CD4-positive, alpha-beta memory T cell (primary cell): ENCODE results near the gene SLC1A2. TPM values are rescaled to one million over a fixed set of nuclear protein-coding genes. Genes with fewer than 3 reads are reported as not detected.

Source experiments
- CTCF ChIA-PET: fragments of 350-600 bp; sonication (Branson Sonifier 250); formaldehyde crosslinking; loops from one replicate; lab custom pipeline; 2021; ENCODE audit warnings: inconsistent platforms; ENCODE audit not compliant: partially characterized antibody; lab: Charles Lee
- POLR2A ChIA-PET: fragments of 350-600 bp; sonication (Branson Sonifier 250); formaldehyde crosslinking; loops from one replicate; lab custom pipeline; 2021; ENCODE audit not compliant: partially characterized antibody; lab: Charles Lee
- DNase-seq, 5 donors: peaks; one replicate each; pipeline versions ENCODE4 v3.0.0 to v3.0.0-alpha.2; 2020 to 2022; ENCODE audit warnings: mixed read lengths in 1 of 5
- H3K27ac ChIP-seq: one replicate; pipeline ENCODE4 v1.7.0; 2013; ENCODE audit warnings: low read depth, low read length
- H3K27me3 ChIP-seq: 2 replicates; pipeline ENCODE4 v1.7.0; 2013; ENCODE audit warnings: mild to moderate bottlenecking, low read length, moderate library complexity; ENCODE audit not compliant: insufficient read depth
- H3K36me3 ChIP-seq: 2 replicates; pipeline ENCODE4 v1.7.0; 2013; ENCODE audit warnings: mild to moderate bottlenecking, low read length, moderate library complexity; ENCODE audit not compliant: insufficient read depth
- H3K4me1 ChIP-seq: 2 replicates; pipeline ENCODE4 v1.7.0; 2013; ENCODE audit warnings: mild to moderate bottlenecking, low read length, moderate library complexity; ENCODE audit not compliant: insufficient read depth
- H3K4me3 ChIP-seq, 2 donors: one replicate each; pipeline ENCODE4 v1.7.0; 2013; ENCODE audit warnings: low read length in 2 of 2, mild to moderate bottlenecking in 1 of 2
- H3K9me3 ChIP-seq, 2 donors: one replicate each; pipeline ENCODE4 v1.7.0; 2013; ENCODE audit warnings: low read length in 2 of 2, control low read depth in 1 of 2; ENCODE audit not compliant: control insufficient read depth in 1 of 2
- H3K27ac Mint-ChIP-seq, 7 donors: one replicate each; pipeline ENCODE4 v1.8.0; 2020 to 2021; ENCODE audit warnings: mixed read lengths in 7 of 7, mild to moderate bottlenecking in 6 of 7, inconsistent platforms in 3 of 7, moderate library complexity in 3 of 7
- H3K27me3 Mint-ChIP-seq, 2 donors: one replicate each; pipeline ENCODE4 v1.8.0; 2020 to 2021; ENCODE audit warnings: mixed read lengths in 2 of 2
- H3K36me3 Mint-ChIP-seq, 2 donors: one replicate each; pipeline ENCODE4 v1.8.0; 2020 to 2021; ENCODE audit warnings: mixed read lengths in 2 of 2, inconsistent platforms in 1 of 2, mild to moderate bottlenecking in 1 of 2
- H3K4me1 Mint-ChIP-seq, 4 donors: one replicate each; pipeline ENCODE4 v1.8.0; 2020 to 2021; ENCODE audit warnings: mixed read lengths in 4 of 4, mild to moderate bottlenecking in 1 of 4
- H3K4me3 Mint-ChIP-seq, 8 donors: one replicate each; pipeline ENCODE4 v1.8.0; 2020 to 2021; ENCODE audit warnings: mixed read lengths in 8 of 8, mild to moderate bottlenecking in 7 of 8, moderate library complexity in 6 of 8, inconsistent platforms in 3 of 8
- H3K9me3 Mint-ChIP-seq, 8 donors: one replicate each; pipeline ENCODE4 v1.8.0; 2020 to 2021; ENCODE audit warnings: mixed read lengths in 8 of 8, mild to moderate bottlenecking in 5 of 8, inconsistent platforms in 3 of 8, moderate library complexity in 1 of 8
- intact Hi-C: fragments of 100-400 bp; cut with micrococcal nuclease; formaldehyde crosslinking; loops from one replicate; pipeline ENCODE4 v1.15.1; 2023
- polyA plus RNA-seq, 2 donors: library from polyadenylated mRNA; unstranded; fragments of 300-500 nt; fragmentation: Illumina TruSeq; gene quantifications; one replicate each; pipeline ENCODE4 v1.2.3, GENCODE V29; 2021
- total RNA-seq, 2 experiments: library from RNA; stranded (reverse); gene quantifications; one replicate each; pipeline ENCODE4 v1.2.3, GENCODE V29; 2021

The SLC1A2 gene
- total and polyA plus RNA-seq, 4 experiments from 2014 or later: 0.08 to 0.25 (median 0.11) TPM

- intact Hi-C loops: no loop called here
- no peaks in the 10 kb centered on the region for H3K27me3 Mint-ChIP-seq
- POLR2A ChIA-PET: interaction anchor here (1.2 to 1.6 kb wide), 2 partner anchors 8 to 11 kb away, joined by 3 to 5 read pairs; no protein-coding TSS in a partner anchor
- no peak overlapping the region for H3K4me3 ChIP-seq
- H3K9me3 ChIP-seq: no peaks in the 10 kb centered on the region
- CTCF ChIA-PET: interaction anchor here (1.2 to 1.6 kb wide), 3 partner anchors 8 to 18 kb away, joined by 4 to 6 read pairs (median 5); no protein-coding TSS in a partner anchor
- no peak for DNase-seq
- H3K27ac ChIP-seq: no peak overlapping the region
- no peaks in the 10 kb centered on the region for H3K27me3 ChIP-seq
- H3K4me3 Mint-ChIP-seq: no peak overlapping the region
- H3K4me1 Mint-ChIP-seq: peaks cover 28 to 44% (median 32%) of the 10 kb centered on the region in 4 donors
- no peak overlapping the region for H3K27ac Mint-ChIP-seq
- H3K36me3 Mint-ChIP-seq: peaks cover 0 to 4% of the 10 kb centered on the region in 2 donors
- no peaks in the 10 kb centered on the region for H3K36me3 ChIP-seq
- H3K4me1 ChIP-seq: peaks cover 25% of the 10 kb centered on the region
- H3K9me3 Mint-ChIP-seq: peaks cover 0 to 8% (median 2%) of the 10 kb centered on the region in 8 donors
These were observed 96.1 kb downstream of the SLC1A2 start for GRCh38 chr11:35323076-35323868.

- H3K36me3 ChIP-seq: no peaks in the 10 kb centered on the region
- intact Hi-C loops: no loop called here
- peak overlapping the region in 2 of 7 donors; percentile 24 to 43 for H3K27ac Mint-ChIP-seq
- ChIA-PET CTCF (interaction anchor here (1.2 kb wide), 1 partner anchor 17 kb away, joined by 5 read pairs; no protein-coding TSS in a partner anchor), POLR2A (interaction anchor here (1.6 kb wide), 1 partner anchor 8 kb away, joined by 5 read pairs; no protein-coding TSS in a partner anchor)
- no peaks in the 10 kb centered on the region for H3K27me3 ChIP-seq
- peaks cover 21 to 36% (median 25%) of the 10 kb centered on the region in 4 donors for H3K4me1 Mint-ChIP-seq
- H3K4me3 Mint-ChIP-seq: no peak overlapping the region
- H3K4me1 ChIP-seq: peaks cover 17% of the 10 kb centered on the region
- no peaks in the 10 kb centered on the region for H3K27me3 Mint-ChIP-seq
- H3K36me3 Mint-ChIP-seq: peaks cover 0 to 4% of the 10 kb centered on the region in 2 donors
- DNase-seq: no peak
- no peak overlapping the region for H3K4me3 ChIP-seq
- no peak overlapping the region for H3K27ac ChIP-seq
- H3K9me3 ChIP-seq: no peaks in the 10 kb centered on the region
- peaks cover 0 to 3% (median 2%) of the 10 kb centered on the region in 8 donors for H3K9me3 Mint-ChIP-seq
These were observed 96.9 kb downstream of the SLC1A2 start for GRCh38 chr11:35322318-35322979.

- Histone ChIP-seq H3K4me1 (peaks cover 19% of the 10 kb centered on the region), H3K27me3 (no peaks in the 10 kb centered on the region), H3K4me3 (no peak overlapping the region), H3K36me3 (no peaks in the 10 kb centered on the region), H3K9me3 (no peaks in the 10 kb centered on the region), H3K27ac (no peak overlapping the region)
- Mint-ChIP-seq H3K27me3 (no peaks in the 10 kb centered on the region), H3K4me3 (no peak overlapping the region), H3K4me1 (peaks cover 20 to 38% (median 25%) of the 10 kb centered on the region in 4 donors), H3K27ac (no peak overlapping the region), H3K36me3 (peaks cover 0 to 4% of the 10 kb centered on the region in 2 donors), H3K9me3 (peaks cover 0 to 3% (median 0%) of the 10 kb centered on the region in 8 donors)
- intact Hi-C loops: no loop called here
- CTCF ChIA-PET: interaction anchor here (1.2 kb wide), 1 partner anchor 16 kb away, joined by 5 read pairs; no protein-coding TSS in a partner anchor
- POLR2A ChIA-PET: interaction anchor here (1.6 kb wide), 1 partner anchor 9 kb away, joined by 5 read pairs; no protein-coding TSS in a partner anchor
- DNase-seq: no peak
These were observed 97.6 kb downstream of the SLC1A2 start for GRCh38 chr11:35321532-35322317.

GRCh38 chr11:35321111-35321510, 98.2 kb downstream of the SLC1A2 start:
- no peak for DNase-seq
- Histone ChIP-seq H3K9me3 (no peaks in the 10 kb centered on the region), H3K27ac (no peak overlapping the region), H3K36me3 (no peaks in the 10 kb centered on the region), H3K4me3 (no peak overlapping the region), H3K4me1 (peaks cover 24% of the 10 kb centered on the region), H3K27me3 (no peaks in the 10 kb centered on the region)
- Mint-ChIP-seq H3K4me1 (peaks cover 24 to 44% (median 31%) of the 10 kb centered on the region in 4 donors), H3K36me3 (peaks cover 0 to 4% of the 10 kb centered on the region in 2 donors), H3K9me3 (peaks cover 0 to 3% (median 0%) of the 10 kb centered on the region in 8 donors), H3K27ac (peak overlapping the region in 2 of 7 donors; percentile 57), H3K27me3 (no peaks in the 10 kb centered on the region), H3K4me3 (no peak overlapping the region)
- intact Hi-C loops: no loop called here
- CTCF ChIA-PET: no interaction called here
- POLR2A ChIA-PET: no interaction called here

- POLR2A ChIA-PET: interaction anchor here (0.6 to 1.7 kb wide), 8 partner anchors 9 to 62 kb away, joined by 3 to 5 read pairs (median 3); no protein-coding TSS in a partner anchor
- intact Hi-C loops: no loop called here
- Histone ChIP-seq H3K9me3 (no peaks in the 10 kb centered on the region), H3K36me3 (no peaks in the 10 kb centered on the region), H3K27me3 (no peaks in the 10 kb centered on the region), H3K4me1 (peaks cover 24% of the 10 kb centered on the region), H3K27ac (no peak overlapping the region), H3K4me3 (no peak overlapping the region)
- Mint-ChIP-seq H3K4me1 (peaks cover 21 to 36% (median 28%) of the 10 kb centered on the region in 4 donors), H3K27me3 (no peaks in the 10 kb centered on the region), H3K27ac (peak overlapping the region in 6 of 7 donors; percentile 0 to 87 (median 60)), H3K9me3 (peaks cover 0 to 2% (median 0%) of the 10 kb centered on the region in 8 donors), H3K36me3 (no peaks in the 10 kb centered on the region), H3K4me3 (peak overlapping the region in 6 of 8 donors; percentile 23 to 33 (median 29))
- CTCF ChIA-PET: interaction anchor here (0.8 to 1.9 kb wide), 4 partner anchors 13 to 80 kb away, joined by 3 to 15 read pairs (median 3); no protein-coding TSS in a partner anchor
- DNase-seq: peak in 4 of 5 donors; percentile 14 to 51 (median 24)
These were observed 100.1 kb downstream of the SLC1A2 start for GRCh38 chr11:35318977-35319925.

- Mint-ChIP-seq H3K27me3 (no peaks in the 10 kb centered on the region), H3K36me3 (no peaks in the 10 kb centered on the region), H3K4me1 (peaks cover 21 to 33% (median 28%) of the 10 kb centered on the region in 4 donors), H3K9me3 (peaks cover 0 to 2% (median 0%) of the 10 kb centered on the region in 8 donors), H3K27ac (peak overlapping the region in 1 of 7 donors; percentile 36), H3K4me3 (no peak overlapping the region)
- DNase-seq: no peak
- Histone ChIP-seq H3K27ac (no peak overlapping the region), H3K36me3 (no peaks in the 10 kb centered on the region), H3K4me3 (no peak overlapping the region), H3K9me3 (no peaks in the 10 kb centered on the region), H3K27me3 (no peaks in the 10 kb centered on the region), H3K4me1 (peaks cover 24% of the 10 kb centered on the region)
- CTCF ChIA-PET: interaction anchor here (0.8 to 1.9 kb wide), 6 partner anchors 12 to 79 kb away, joined by 3 to 15 read pairs (median 3); no protein-coding TSS in a partner anchor
- intact Hi-C loops: no loop called here
- POLR2A ChIA-PET: interaction anchor here (0.8 to 1.7 kb wide), 4 partner anchors 12 to 60 kb away, joined by 3 to 5 read pairs (median 4); no protein-coding TSS in a partner anchor
These were observed 101.0 kb downstream of the SLC1A2 start for GRCh38 chr11:35318309-35318708.
